HK-2 (cell line): ENCODE measurements around the gene TGFBR2.

Experiments used
- DNase-seq: peaks from one replicate; pipeline ENCODE4 v3.0.0-alpha.2; 2018; ENCODE audit not compliant: unreplicated experiment

TGFBR2 gene

GRCh38 chr3:30719536-30719935, 113.1 kb downstream of the TGFBR2 start:
- no peak for DNase-seq

DNA sequence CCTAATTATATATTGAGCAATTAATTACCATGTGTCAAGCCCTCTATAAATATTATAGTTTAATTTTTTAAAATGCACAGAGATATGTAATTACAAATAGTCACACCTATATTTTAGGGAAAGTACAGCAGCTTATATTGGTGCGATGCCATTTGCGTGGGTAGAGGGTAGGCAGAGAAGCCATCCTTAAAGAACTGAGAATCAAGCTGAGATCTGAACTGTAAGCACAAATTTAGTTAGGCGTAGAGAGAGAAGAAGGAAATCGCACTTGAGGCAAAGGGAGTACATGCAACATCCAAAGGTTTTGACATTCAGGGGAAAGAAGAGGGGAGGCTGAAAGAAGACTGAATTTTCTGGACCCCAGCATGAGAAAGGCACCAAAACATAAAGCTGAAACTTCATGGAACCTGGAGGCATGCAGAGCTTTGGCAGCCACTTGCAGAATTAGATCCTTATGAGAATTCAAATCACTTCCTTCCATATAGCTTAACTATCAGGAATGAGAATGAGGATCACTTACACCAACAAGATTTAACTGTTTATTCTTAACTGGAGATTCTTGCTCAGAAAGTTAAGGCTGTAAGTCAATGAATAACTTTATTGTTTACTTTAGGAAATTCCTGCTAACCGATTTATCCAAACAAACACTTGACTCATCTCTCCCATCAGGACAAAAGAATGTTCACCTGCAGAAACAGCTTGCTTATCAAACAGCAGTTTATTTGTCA, 114.3 kb downstream of the TGFBR2 start:
- no peak for DNase-seq

- DNase-seq, result no peak
These were observed 114.9 kb downstream of the TGFBR2 start for GRCh38 chr3:30721314-30721634.

- no peak for DNase-seq
These were observed 116.8 kb downstream of the TGFBR2 start for GRCh38 chr3:30723211-30723610.

DNA sequence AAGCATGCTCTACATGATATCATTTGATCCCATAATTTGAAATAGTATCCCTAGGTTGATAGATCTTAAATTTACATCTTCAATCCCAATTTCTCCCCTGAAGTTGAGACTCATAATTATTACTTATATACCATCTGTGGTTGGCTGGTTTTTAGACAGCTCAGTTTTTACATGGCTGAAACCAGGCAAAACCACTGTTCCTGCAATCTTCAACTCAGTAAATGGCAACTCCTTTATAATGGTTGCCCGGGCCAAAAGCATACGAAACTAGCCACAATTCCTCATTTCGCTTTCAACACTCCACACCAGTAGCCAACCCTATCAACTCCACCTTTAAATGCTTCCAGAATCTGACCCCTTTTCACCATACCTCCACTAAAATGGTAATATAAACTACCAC, 118.5 kb downstream of the TGFBR2 start:
- no peak for DNase-seq

DNA sequence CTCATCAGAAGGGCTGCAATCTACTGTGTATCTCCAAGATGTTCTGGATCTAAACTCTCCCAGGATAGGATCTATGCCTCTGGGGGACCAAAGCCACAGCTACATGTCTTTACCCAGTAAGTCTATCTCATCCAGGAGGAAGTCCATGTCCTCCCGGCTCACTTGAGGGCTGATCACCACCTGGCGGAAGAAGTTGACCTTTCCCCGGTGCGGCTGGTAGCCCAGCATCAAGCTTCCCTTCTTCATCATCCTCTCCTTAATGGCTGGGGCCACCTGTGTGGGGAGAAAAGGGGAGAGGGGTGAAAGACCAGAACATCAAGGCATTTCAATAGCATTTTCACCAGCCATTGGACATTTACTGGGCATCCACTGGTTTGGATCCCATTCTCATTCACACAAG, 121.7 kb downstream of the TGFBR2 start:
- DNase-seq, result no peak

GRCh38 chr3:30729512-30729911, 123.1 kb downstream of the TGFBR2 start:
- no peak for DNase-seq

- no peak for DNase-seq
These were observed 123.5 kb downstream of the TGFBR2 start for GRCh38 chr3:30729936-30730335.

GRCh38 chr3:30730967-30731366, 124.6 kb downstream of the TGFBR2 start:
- no peak for DNase-seq

- no peak for DNase-seq
These were observed 126.8 kb downstream of the TGFBR2 start for GRCh38 chr3:30733209-30733608.

- no peak for DNase-seq
These were observed 127.3 kb downstream of the TGFBR2 start for GRCh38 chr3:30733696-30734095.

- no peak for DNase-seq
These were observed 131.5 kb downstream of the TGFBR2 start for GRCh38 chr3:30737743-30738499.

DNA sequence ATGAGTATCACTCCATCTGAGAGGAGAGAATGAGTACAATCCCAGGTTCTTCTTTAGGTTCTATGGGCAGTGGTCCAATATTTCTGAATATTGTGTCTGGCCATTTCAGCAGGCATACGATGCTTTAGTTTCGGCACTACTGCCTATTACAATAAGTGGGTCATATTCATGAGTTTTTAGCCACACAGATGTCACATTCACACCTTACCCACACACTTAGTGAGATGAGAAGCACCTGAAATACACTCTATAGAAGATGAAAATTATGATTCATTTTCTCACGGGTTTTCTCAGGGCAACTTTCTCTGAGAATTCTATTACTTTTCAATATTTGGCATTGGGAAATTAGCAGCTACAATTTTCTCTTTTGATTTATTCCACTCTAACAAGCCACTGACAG, 132.2 kb downstream of the TGFBR2 start:
- DNase-seq, result no peak

DNA sequence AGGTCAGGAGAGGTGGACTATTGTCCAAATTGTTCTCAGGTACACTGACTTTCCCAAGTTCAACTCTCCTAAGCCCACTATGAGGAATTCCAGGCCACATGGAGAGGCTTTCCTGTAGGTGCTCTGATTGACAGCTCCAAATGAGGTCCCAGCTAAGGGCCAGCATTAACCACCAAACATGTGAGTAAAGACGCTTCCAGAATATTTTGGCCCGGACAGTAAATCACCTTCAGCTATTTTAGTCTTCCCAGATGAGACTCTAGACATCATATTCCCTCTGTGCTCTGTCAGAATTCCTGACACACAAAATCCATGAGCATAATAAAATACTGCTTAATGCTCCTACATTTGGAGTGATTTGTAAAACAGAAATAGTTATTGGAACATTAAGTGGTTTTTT, 135.5 kb downstream of the TGFBR2 start:
- DNase-seq, result no peak

GRCh38 chr3:30742796-30743619, 136.6 kb downstream of the TGFBR2 start:
- DNase-seq, result no peak
